ENCODE measurements around the gene POLL.

DNA sequence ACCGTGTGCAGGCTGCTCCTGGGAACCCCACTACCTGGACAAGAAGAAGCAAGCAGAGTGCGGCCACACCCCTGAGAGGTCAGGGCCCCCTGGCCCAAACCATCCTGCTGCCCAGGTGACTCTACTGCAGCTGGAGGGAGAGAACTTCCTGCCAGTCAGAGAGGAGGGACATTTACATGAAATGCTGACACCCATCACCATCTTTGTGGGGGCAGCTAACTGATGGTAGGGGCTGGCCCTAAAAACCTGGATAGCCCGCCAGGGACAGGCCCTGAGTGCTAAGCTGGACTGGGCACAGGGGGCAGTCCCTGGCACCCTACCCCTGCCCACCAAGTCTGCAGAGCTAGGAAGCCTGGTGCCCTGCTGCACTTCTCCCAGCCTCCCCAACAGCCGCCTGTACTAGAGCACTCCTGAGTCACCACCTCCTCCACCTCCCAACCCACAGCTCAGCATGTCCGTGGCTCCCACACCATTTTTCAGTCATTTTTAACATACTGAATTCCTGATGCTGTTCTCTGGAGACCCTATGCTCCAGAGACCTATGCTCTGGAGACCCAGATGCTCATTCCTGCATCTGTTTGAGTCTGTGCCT, 27.6 kb upstream of the POLL start:
- TF ChIP-seq, protein P1, sequence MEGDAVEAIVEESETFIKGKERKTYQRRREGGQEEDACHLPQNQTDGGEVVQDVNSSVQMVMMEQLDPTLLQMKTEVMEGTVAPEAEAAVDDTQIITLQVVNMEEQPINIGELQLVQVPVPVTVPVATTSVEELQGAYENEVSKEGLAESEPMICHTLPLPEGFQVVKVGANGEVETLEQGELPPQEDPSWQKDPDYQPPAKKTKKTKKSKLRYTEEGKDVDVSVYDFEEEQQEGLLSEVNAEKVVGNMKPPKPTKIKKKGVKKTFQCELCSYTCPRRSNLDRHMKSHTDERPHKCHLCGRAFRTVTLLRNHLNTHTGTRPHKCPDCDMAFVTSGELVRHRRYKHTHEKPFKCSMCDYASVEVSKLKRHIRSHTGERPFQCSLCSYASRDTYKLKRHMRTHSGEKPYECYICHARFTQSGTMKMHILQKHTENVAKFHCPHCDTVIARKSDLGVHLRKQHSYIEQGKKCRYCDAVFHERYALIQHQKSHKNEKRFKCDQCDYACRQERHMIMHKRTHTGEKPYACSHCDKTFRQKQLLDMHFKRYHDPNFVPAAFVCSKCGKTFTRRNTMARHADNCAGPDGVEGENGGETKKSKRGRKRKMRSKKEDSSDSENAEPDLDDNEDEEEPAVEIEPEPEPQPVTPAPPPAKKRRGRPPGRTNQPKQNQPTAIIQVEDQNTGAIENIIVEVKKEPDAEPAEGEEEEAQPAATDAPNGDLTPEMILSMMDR (IDR thresholded peaks at IDR 0.05; ENCODE audit: insufficient read depth, low read length, poor library complexity, severe bottlenecking) = no peak
- no peak for TF ChIP-seq EZH2phosphoT487 (conservative IDR thresholded peaks at IDR 0.05; ENCODE audit: low read length)

Measured in SU-DHL-6 (cell line).